ENCODE measurements around the gene PRKD2.

- TF ChIP-seq CTCF (IDR thresholded peaks at IDR 0.05) (no peak), POLR2A (IDR thresholded peaks at IDR 0.05) (no peak)
Measured at GRCh38 chr19:46745521-46746280, 28.8 kb upstream of the PRKD2 start, which contains the start of gene FKRP.

Measured in uterus (tissue), 2 donors.